HG03060 (cell line): Measurements from ENCODE around the gene ERCC3.

Experiments
- ATAC-seq: cut with Tn5 transposase; IDR thresholded peaks from one replicate; pipeline ENCODE4 v1.9.1; 2021; ENCODE audit warnings: low read depth, moderate number of reproducible peaks; ENCODE audit not compliant: unreplicated experiment

The ERCC3 gene

GRCh38 chr2:127293748-127294562 is at the start of gene ERCC3:
ERCC3 (minus strand) TSS chr2:127294144; CDS start chr2:127294081, 63 bp downstream.
- peak; percentile 74 for ATAC-seq

- no peak for ATAC-seq
Measured at GRCh38 chr2:127343277-127343676, 49.3 kb upstream of the ERCC3 start.

- ATAC-seq: peak; percentile 84
Measured at GRCh38 chr2:127342101-127342500, 48.2 kb upstream of the ERCC3 start.

GRCh38 chr2:127332335-127332734 is 38.4 kb upstream of the ERCC3 start:
- ATAC-seq: no peak

- no peak for ATAC-seq
Measured at GRCh38 chr2:127330753-127331152, 36.8 kb upstream of the ERCC3 start.

- no peak for ATAC-seq
Measured at GRCh38 chr2:127326289-127326945, 32.5 kb upstream of the ERCC3 start.

GRCh38 chr2:127324635-127325034 is 30.7 kb upstream of the ERCC3 start:
- ATAC-seq: no peak

- ATAC-seq: no peak
Measured at GRCh38 chr2:127321303-127321702, 27.4 kb upstream of the ERCC3 start.

GRCh38 chr2:127320586-127321275 is 26.8 kb upstream of the ERCC3 start:
- ATAC-seq: no peak

GRCh38 chr2:127320067-127320466 is 26.1 kb upstream of the ERCC3 start:
- ATAC-seq: no peak

- ATAC-seq: no peak
Measured at GRCh38 chr2:127314193-127314988, 20.4 kb upstream of the ERCC3 start.

- ATAC-seq: peak; percentile 99
Measured at GRCh38 chr2:127313406-127313805, 19.5 kb upstream of the ERCC3 start.

- no peak for ATAC-seq
Measured at GRCh38 chr2:127310980-127311379, 17.0 kb upstream of the ERCC3 start.

- ATAC-seq: no peak
Measured at GRCh38 chr2:127309468-127309867, 15.5 kb upstream of the ERCC3 start.

- no peak for ATAC-seq
Measured at GRCh38 chr2:127308586-127309138, 14.7 kb upstream of the ERCC3 start.

- no peak for ATAC-seq
Measured at GRCh38 chr2:127305990-127306585, 12.1 kb upstream of the ERCC3 start.

GRCh38 chr2:127302168-127302567 is 8.2 kb upstream of the ERCC3 start:
- ATAC-seq: no peak

- no peak for ATAC-seq
Measured at GRCh38 chr2:127293386-127293747, 577 bp downstream of the ERCC3 start.

- no peak for ATAC-seq
Measured at GRCh38 chr2:127288274-127288673, 5.7 kb downstream of the ERCC3 start.

GRCh38 chr2:127283275-127283674 is 10.7 kb downstream of the ERCC3 start:
- no peak for ATAC-seq
